C4-2B (cell line): ENCODE measurements around the gene GSTM4.

ENCODE experiments used
- CTCF ChIP-seq: fragments of 450-650 bp; conservative IDR thresholded peaks from 2 replicates; pipeline ENCODE4 v1.5.1; 2017; ENCODE audit warnings: mild to moderate bottlenecking
- ZFX ChIP-seq: fragments of 450-650 bp; IDR thresholded peaks from 2 replicates; pipeline ENCODE4 v1.6.1; 2017

GRCh38 chr1:109620841-109621286 is 35.0 kb upstream of the GSTM4 start:
- TF ChIP-seq CTCF (no peak), ZFX (no peak)
